GM18858 (cell line): ENCODE data around the gene NTM.

ENCODE experiments used
- ATAC-seq: cut with Tn5 transposase; IDR thresholded peaks from one replicate; pipeline ENCODE4 v1.9.1; 2021; ENCODE audit not compliant: unreplicated experiment

The NTM gene

GRCh38 chr11:132168344-132168981, 798.0 kb downstream of the NTM start:
- no peak for ATAC-seq

- ATAC-seq, result no peak
Observed at GRCh38 chr11:132171031-132171430, 800.6 kb downstream of the NTM start.

GRCh38 chr11:132174362-132175255, 804.2 kb downstream of the NTM start:
- no peak for ATAC-seq

GRCh38 chr11:132177106-132177505, 806.7 kb downstream of the NTM start:
- ATAC-seq, result no peak

GRCh38 chr11:132184079-132184478, 813.7 kb downstream of the NTM start:
- no peak for ATAC-seq

GRCh38 chr11:132185726-132186592, 815.5 kb downstream of the NTM start:
- no peak for ATAC-seq

GRCh38 chr11:132186699-132187098, 816.3 kb downstream of the NTM start:
- no peak for ATAC-seq

- ATAC-seq, result no peak
Observed at GRCh38 chr11:132187386-132187785, 817.0 kb downstream of the NTM start.

GRCh38 chr11:132187814-132188213, 817.4 kb downstream of the NTM start:
- ATAC-seq, result no peak

- ATAC-seq, result no peak
Observed at GRCh38 chr11:132196928-132197327, 826.5 kb downstream of the NTM start.

- ATAC-seq, result no peak
Observed at GRCh38 chr11:132200353-132200936, 830.0 kb downstream of the NTM start.

GRCh38 chr11:132202621-132203020, 832.2 kb downstream of the NTM start:
- ATAC-seq, result no peak

GRCh38 chr11:132205006-132205405, 834.6 kb downstream of the NTM start:
- ATAC-seq, result no peak

GRCh38 chr11:132205496-132205895, 835.1 kb downstream of the NTM start:
- no peak for ATAC-seq

- ATAC-seq, result no peak
Observed at GRCh38 chr11:132206993-132207392, 836.6 kb downstream of the NTM start.

GRCh38 chr11:132208477-132209055, 838.2 kb downstream of the NTM start:
- no peak for ATAC-seq

GRCh38 chr11:132211479-132211878, 841.1 kb downstream of the NTM start:
- ATAC-seq, result no peak

- ATAC-seq, result no peak
Observed at GRCh38 chr11:132217856-132218255, 847.4 kb downstream of the NTM start.

- ATAC-seq, result no peak
Observed at GRCh38 chr11:132220474-132220873, 850.1 kb downstream of the NTM start.

GRCh38 chr11:132222345-132222744, 851.9 kb downstream of the NTM start:
- no peak for ATAC-seq

- no peak for ATAC-seq
Observed at GRCh38 chr11:132226522-132226921, 856.1 kb downstream of the NTM start.
